ENCODE data around the gene DRAP1.

The DRAP1 gene

DNA sequence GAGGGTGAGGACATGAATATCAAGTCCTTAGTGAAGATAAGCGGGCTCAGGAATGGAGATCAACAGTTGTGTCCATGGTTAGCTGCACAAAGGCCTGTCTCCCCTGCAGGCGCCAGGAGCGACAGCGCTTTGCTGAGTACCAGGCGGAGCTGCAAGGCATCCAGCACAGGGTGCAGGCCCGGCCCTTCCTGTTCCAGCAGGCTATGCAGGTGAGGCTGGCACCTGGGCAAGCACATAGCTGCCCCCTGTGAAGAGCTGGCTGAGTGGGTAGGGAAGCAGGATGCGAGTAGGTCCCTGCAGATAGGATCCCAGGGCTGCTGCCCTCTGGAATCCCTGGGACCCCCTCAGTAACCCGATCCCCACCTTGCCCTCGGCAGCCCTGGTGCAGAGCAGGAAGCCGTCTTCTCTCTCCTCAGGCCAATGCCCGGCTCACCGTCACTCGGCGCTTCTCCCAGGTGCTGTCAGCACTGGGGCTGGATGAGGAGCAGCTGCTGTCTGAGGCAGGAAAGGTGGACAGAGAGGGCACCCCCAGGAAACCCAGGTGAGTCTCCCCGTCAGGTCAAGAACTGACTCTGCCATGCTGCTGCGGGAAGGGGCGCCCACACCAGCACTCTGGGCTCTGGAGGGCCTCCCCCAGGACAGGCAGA, 39.7 kb downstream of the DRAP1 start:
- no peak overlapping the region for H3K4me3 ChIP-seq (ENCODE audit: low read depth, low read length)
- ChIA-PET CTCF (interaction anchor here (0.9 to 44.9 kb wide), 3 partner anchors 30 to 99 kb away, joined by 4 to 1090 read pairs (median 5); partner anchors contain the start of genes CCDC85B, CTSW, EFEMP2 and FIBP), POLR2A (no interaction called here)
- TF ChIP-seq, protein P1, sequence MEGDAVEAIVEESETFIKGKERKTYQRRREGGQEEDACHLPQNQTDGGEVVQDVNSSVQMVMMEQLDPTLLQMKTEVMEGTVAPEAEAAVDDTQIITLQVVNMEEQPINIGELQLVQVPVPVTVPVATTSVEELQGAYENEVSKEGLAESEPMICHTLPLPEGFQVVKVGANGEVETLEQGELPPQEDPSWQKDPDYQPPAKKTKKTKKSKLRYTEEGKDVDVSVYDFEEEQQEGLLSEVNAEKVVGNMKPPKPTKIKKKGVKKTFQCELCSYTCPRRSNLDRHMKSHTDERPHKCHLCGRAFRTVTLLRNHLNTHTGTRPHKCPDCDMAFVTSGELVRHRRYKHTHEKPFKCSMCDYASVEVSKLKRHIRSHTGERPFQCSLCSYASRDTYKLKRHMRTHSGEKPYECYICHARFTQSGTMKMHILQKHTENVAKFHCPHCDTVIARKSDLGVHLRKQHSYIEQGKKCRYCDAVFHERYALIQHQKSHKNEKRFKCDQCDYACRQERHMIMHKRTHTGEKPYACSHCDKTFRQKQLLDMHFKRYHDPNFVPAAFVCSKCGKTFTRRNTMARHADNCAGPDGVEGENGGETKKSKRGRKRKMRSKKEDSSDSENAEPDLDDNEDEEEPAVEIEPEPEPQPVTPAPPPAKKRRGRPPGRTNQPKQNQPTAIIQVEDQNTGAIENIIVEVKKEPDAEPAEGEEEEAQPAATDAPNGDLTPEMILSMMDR (IDR thresholded peaks at IDR 0.05; ENCODE audit: insufficient read depth, low read length, missing control alignments) = no peak
- no peak for DNase-seq (ENCODE audit: low read depth, low spot score)

DNA sequence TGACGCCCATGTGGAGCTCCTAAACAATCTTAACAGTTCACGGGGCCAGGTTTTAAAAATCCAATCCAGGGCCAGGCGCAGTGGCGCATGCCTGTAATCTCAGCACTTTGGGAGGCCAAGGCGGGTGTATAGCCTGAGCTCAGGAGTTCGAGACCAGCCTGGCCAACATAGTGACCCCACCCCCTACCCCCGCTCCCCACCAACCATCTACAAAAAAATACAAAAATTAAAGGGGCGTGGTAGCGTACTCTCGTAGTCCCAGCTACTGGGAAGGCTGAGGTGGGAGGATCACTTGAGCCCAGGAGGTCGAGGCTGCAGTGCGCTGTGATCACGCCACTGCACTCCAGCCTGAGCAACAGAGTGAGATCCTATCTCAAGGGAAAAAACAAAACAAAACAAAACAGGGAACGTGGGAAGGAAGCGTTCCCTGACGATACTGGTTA, 41.6 kb downstream of the DRAP1 start:
- ChIA-PET CTCF (interaction anchor here (0.8 to 44.9 kb wide), 5 partner anchors 12 to 98 kb away, joined by 3 to 1090 read pairs (median 4); partner anchors contain the start of genes CCDC85B, CTSW, EFEMP2 and FIBP), POLR2A (interaction anchor here (1.4 to 1.7 kb wide), 2 partner anchors 70 to 72 kb away, joined by 5 read pairs; partner anchors contain the start of genes CCDC85B and FIBP)
- peak overlapping the region; percentile 77 for H3K4me3 ChIP-seq (ENCODE audit: low read depth, low read length)
- TF ChIP-seq, protein P1 (IDR thresholded peaks at IDR 0.05; ENCODE audit: insufficient read depth, low read length, missing control alignments) = no peak
- DNase-seq (ENCODE audit: low read depth, low spot score) = no peak

DNA sequence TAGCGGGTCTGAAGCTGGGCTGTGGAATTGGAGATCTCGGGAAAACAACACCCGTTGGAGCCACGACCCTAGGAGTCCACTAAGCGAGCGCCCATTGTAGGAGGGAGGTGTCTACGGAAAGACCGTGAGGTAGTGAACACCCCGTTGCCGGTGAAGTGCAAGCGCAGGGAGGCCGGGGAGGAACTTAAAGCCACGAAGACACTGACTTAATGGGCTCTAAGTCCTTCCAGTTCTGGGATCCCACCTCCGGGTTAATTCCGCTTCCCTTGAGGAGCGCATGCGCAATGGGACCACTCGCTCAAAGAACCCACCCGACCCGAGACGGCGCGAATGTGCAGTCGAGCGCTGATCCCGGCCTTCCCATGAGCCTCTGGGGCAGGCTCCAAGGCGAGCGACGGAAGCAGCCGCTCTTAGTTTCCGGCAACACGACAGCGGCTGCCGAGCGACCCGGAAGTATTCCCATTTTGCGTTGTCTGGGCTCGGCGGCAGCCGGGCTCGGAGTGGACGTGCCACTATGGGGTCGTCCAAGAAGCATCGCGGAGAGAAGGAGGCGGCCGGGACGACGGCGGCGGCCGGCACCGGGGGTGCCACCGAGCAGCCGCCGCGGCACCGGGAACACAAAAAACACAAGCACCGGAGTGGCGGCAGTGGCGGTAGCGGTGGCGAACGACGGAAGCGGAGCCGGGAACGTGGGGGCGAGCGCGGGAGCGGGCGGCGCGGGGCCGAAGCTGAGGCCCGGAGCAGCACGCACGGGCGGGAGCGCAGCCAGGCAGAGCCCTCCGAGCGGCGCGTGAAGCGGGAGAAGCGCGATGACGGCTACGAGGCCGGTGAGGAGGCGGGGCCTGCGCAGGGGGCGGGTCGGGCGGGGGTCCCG, 42.3 kb downstream of the DRAP1 start, which contains the start of gene SART1:
Gene SART1, plus strand, starts transcription at position 468 of the 874 bp plus-strand sequence. Its CDS starts 47 bp downstream, at position 515.
- ChIA-PET CTCF (interaction anchor here (0.9 to 44.9 kb wide), 5 partner anchors 13 to 102 kb away, joined by 3 to 1090 read pairs (median 4); partner anchors contain the start of genes CCDC85B, CTSW, EFEMP2 and FIBP), POLR2A (interaction anchor here (1.4 to 1.7 kb wide), 2 partner anchors 71 to 73 kb away, joined by 5 read pairs; partner anchors contain the start of genes CCDC85B and FIBP)
- DNase-seq (ENCODE audit: low read depth, low spot score) = peak; percentile 78
- H3K4me3 ChIP-seq (ENCODE audit: low read depth, low read length) = peak within 1 kb of the TSS; percentile 77
- TF ChIP-seq, protein P1 (IDR thresholded peaks at IDR 0.05; ENCODE audit: insufficient read depth, low read length, missing control alignments) = no peak

DNA sequence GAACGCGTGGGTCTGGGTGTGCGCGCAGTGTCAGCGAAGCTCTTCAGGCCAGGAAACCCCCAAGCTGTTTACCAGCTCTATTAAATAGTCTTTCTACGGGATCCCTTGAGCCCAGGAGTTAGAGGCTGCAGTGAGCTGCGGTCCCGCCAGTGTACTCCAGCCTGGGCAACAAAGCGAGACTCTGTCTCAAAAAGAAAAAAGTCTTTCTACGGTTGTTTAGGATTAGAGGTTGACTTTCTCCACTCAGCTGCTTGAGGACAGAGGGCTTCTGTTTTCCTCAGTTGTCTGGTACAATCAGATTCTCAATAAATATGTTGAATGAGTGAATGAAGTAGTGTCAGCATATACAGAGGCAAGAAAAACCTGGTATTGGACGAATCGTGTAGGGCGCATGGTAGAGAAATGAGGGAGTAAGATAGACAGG, 42.9 kb downstream of the DRAP1 start:
- H3K4me3 ChIP-seq (ENCODE audit: low read depth, low read length) = peak overlapping the region; percentile 77
- TF ChIP-seq, protein P1 (IDR thresholded peaks at IDR 0.05; ENCODE audit: insufficient read depth, low read length, missing control alignments) = no peak
- ChIA-PET POLR2A (interaction anchor here (1.4 kb wide), 1 partner anchor 71 kb away, joined by 5 read pairs; the partner anchor contains the start of gene CCDC85B), CTCF (interaction anchor here (0.9 to 44.9 kb wide), 2 partner anchors 80 to 103 kb away, joined by 3 to 1090 read pairs; partner anchors contain the start of genes CCDC85B, CTSW, EFEMP2 and FIBP)
- no peak for DNase-seq (ENCODE audit: low read depth, low spot score)

DNA sequence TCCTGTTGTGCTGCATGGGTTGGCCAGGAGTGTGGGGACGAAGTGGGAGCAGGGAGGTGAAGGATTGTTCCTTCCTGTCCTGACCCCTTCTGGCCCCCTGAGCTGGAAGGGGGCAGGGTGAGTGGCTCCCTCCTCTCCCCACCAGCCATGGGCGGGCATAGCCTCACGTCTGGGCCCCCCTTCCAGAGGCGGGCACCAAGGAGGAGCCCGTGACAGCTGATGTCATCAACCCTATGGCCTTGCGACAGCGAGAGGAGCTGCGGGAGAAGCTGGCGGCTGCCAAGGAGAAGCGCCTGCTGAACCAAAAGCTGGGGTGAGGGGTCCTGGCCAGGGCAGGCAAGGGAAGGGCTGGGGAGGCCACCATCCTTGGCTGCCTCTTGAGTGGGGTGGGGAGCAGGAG, 45.7 kb downstream of the DRAP1 start:
- DNase-seq (ENCODE audit: low read depth, low spot score) = no peak
- POLR2A ChIA-PET = no interaction called here
- TF ChIP-seq, protein P1 (IDR thresholded peaks at IDR 0.05; ENCODE audit: insufficient read depth, low read length, missing control alignments) = no peak
- no peak overlapping the region for H3K4me3 ChIP-seq (ENCODE audit: low read depth, low read length)
- CTCF ChIA-PET = interaction anchor here (0.6 to 44.9 kb wide), 4 partner anchors 10 to 82 kb away, joined by 3 to 1090 read pairs (median 3); partner anchors contain the start of genes BANF1, CCDC85B, CTSW and EFEMP2

Data from AG04449 (cell line).